Activated CD4-positive, alpha-beta T cell treated with anti-CD3 and anti-CD28 coated beads for 36 hours (primary cell): ENCODE measurements around the gene HLA-A. TPM values are rescaled to one million over a fixed set of nuclear protein-coding genes. Genes with fewer than 3 reads are reported as not detected.
"Not testable (repeated sequence)": the region's sequence is repeated elsewhere in the genome, so short reads cannot be mapped to it uniquely, and the experiment has no call there.

ENCODE experiments used
- ATAC-seq: fragments of 200-7000 bp; cut with Tn5 transposase; one replicate; pipeline ENCODE4 v1.10.0; 2021; ENCODE audit warnings: mild to moderate bottlenecking, moderate library complexity
- CTCF ChIA-PET: fragments of 350-600 bp; sonication (Branson Sonifier 250); formaldehyde crosslinking; loops from one replicate; lab custom pipeline; 2021; ENCODE audit warnings: antibody characterized with exemption; lab: Charles Lee
- POLR2A ChIA-PET: fragments of 350-600 bp; sonication (Branson Sonifier 250); formaldehyde crosslinking; loops from one replicate; lab custom pipeline; 2021; ENCODE audit warnings: antibody characterized with exemption, inconsistent platforms; lab: Charles Lee
- DNase-seq: peaks from one replicate; pipeline ENCODE4 v3.0.0-alpha.2; 2020
- H3K27ac Mint-ChIP-seq: one replicate; pipeline ENCODE4 v1.8.0; 2021; ENCODE audit warnings: mixed read lengths
- H3K27me3 Mint-ChIP-seq: one replicate; pipeline ENCODE4 v1.8.0; 2021; ENCODE audit warnings: mixed read lengths
- H3K36me3 Mint-ChIP-seq: one replicate; pipeline ENCODE4 v1.8.0; 2021; ENCODE audit warnings: low read depth, mixed read lengths
- H3K4me1 Mint-ChIP-seq: one replicate; pipeline ENCODE4 v1.8.0; 2021; ENCODE audit warnings: mixed read lengths
- H3K4me3 Mint-ChIP-seq: one replicate; pipeline ENCODE4 v1.8.0; 2021; ENCODE audit warnings: mild to moderate bottlenecking, moderate library complexity, mixed read lengths
- H3K9me3 Mint-ChIP-seq: one replicate; pipeline ENCODE4 v1.8.0; 2021; ENCODE audit warnings: low read depth, mixed read lengths
- intact Hi-C, 2 experiments: fragments of 100-400 bp; cut with DNase I in 1 of 2; cut with micrococcal nuclease in 1 of 2; formaldehyde crosslinking; loops; one replicate each; pipeline versions ENCODE4 v1.14.2 to v1.15.1; 2022 to 2024; cut with DNase I, micrococcal nuclease
- total RNA-seq, 2 experiments: library from RNA; stranded (reverse); gene quantifications; one replicate each; pipeline ENCODE4 v1.2.3, GENCODE V29; 2021

The HLA-A gene
- total RNA-seq, 2 experiments from 2014 or later, result 1,053 to 1,189 TPM

DNA sequence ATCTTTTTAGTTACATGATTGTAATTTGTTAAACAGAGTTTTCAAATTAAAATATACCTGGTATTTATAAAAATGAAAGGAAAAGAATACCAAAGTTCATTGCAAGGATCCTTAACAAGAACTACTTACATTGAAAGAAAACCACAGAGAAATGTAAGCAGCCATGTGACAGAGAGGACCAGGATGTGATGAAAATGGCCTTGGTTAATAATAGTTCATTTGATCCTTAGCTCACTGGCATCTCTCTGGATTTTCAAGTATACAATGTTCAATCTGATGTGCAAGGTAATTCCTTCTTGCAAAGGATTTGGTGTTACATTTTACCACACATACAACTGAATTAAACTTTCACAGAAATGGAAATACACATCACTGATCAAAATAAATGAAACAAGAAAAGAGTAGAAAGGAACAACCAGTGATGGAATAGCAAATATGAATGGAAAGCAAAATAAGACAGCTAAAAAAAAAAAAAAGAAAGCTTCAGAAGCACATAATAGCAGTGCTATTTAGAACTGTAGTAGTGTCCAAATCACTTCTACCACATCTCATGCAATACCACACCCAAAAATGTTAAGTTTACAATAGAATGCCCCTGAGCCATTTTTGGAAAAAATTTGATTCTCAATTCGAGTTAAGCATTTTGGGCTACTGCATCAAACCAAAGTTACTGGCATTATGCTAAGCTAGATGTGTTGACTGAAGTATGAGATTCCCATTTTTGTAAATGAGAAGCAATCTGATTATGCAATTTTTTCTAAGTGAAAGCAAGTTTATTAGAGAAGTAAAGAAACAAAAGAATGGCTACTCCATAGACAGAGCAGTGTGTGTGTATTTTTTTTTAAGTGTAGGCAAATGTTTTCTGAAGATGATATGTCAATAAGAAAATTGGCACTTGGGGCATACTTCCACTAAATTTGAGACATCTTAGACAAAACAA lies 22.6 kb upstream of the HLA-A start:
- intact Hi-C loops, result no loop called here
- H3K27ac Mint-ChIP-seq, result no peak overlapping the region
- ChIA-PET POLR2A (interaction anchor here (0.6 kb wide), 1 partner anchor 45 kb away, joined by 3 read pairs; no protein-coding TSS in a partner anchor), CTCF (interaction anchor here (0.5 to 1.3 kb wide), 3 partner anchors 48 to 244 kb away, joined by 3 to 4 read pairs (median 3); no protein-coding TSS in a partner anchor)
- H3K36me3 Mint-ChIP-seq, result peaks cover 1% of the 10 kb centered on the region
- H3K9me3 Mint-ChIP-seq, result no peaks in the 10 kb centered on the region
- no peaks in the 10 kb centered on the region for H3K27me3 Mint-ChIP-seq
- H3K4me1 Mint-ChIP-seq, result peaks cover 2% of the 10 kb centered on the region
- no peak for ATAC-seq
- DNase-seq, result no peak
- no peak overlapping the region for H3K4me3 Mint-ChIP-seq

DNA sequence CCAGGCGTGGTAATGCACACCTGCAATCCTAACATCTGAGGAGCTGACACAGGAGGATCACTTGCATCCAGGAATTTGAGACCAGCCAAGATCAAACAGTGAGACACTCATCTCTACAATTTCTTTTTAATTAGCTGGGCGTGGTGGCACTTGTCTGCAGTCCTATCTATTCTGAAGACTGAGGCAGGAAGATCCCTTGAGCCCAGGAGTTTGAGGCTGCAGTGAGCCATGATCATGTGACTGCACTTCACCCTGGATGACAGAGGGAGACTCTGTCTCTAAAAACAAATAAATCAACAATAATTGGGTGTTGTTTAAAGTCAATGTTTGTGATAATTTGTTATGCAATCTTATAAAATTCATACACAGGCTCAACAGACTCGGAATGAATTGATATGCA lies 18.0 kb upstream of the HLA-A start:
- no peak for ATAC-seq
- CTCF ChIA-PET, result no interaction called here
- peaks cover 30% of the 10 kb centered on the region for H3K4me1 Mint-ChIP-seq
- H3K27me3 Mint-ChIP-seq, result no peaks in the 10 kb centered on the region
- peaks cover 6% of the 10 kb centered on the region for H3K36me3 Mint-ChIP-seq
- intact Hi-C loops, result no loop called here
- POLR2A ChIA-PET, result no interaction called here
- no peak for DNase-seq
- no peak overlapping the region for H3K4me3 Mint-ChIP-seq
- no peak overlapping the region for H3K27ac Mint-ChIP-seq
- H3K9me3 Mint-ChIP-seq, result no peaks in the 10 kb centered on the region

DNA sequence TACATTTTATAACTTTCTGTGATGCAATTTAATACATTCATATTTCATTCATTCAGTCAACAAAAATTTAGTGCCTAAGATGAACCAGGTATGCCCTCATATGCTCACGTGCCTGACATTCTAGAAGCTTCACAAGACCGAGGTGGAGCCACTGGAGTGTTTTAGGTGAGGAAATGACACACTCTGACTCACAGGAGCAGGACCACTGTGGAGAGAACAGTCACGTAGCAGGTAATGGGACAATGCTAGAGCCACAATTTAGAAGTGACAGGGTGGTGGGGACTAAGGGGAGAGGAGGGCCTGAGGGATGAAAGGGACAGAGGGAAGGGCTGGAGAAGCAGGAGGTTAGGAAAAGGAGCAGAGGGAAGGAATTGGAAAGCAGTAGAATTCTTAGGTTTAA lies 17.6 kb upstream of the HLA-A start:
- ChIA-PET POLR2A (no interaction called here), CTCF (no interaction called here)
- no peaks in the 10 kb centered on the region for H3K27me3 Mint-ChIP-seq
- peak overlapping the region; percentile 33 for H3K4me3 Mint-ChIP-seq
- DNase-seq, result peak; percentile 40
- H3K9me3 Mint-ChIP-seq, result no peaks in the 10 kb centered on the region
- peak; percentile 16 for ATAC-seq
- H3K4me1 Mint-ChIP-seq, result peaks cover 32% of the 10 kb centered on the region
- peak overlapping the region; percentile 53 for H3K27ac Mint-ChIP-seq
- intact Hi-C loops, result loop anchor here (5.0 kb wide), 3 partner anchors 43 to 272 kb away; no protein-coding TSS in a partner anchor
- H3K36me3 Mint-ChIP-seq, result peaks cover 10% of the 10 kb centered on the region

DNA sequence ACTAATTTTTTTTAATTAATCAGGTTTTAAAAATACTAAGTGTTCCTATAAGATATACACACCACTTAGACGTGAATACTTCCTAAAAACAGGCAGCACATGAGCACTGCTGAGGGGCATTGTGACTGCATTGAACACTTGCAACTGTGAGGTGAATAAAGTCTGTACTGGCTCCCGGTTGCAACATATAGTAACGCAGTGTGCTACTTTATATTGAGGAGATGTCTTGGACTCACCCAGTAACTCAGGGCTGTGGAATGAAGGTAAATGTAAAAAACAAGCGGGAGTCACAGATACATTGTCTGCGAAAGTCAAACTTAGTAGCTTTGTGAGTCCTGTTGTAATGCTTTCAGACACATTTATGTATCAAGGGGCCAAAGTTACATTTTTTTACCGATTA lies 17.0 kb upstream of the HLA-A start:
- Mint-ChIP-seq H3K4me1 (peaks cover 32% of the 10 kb centered on the region), H3K36me3 (peaks cover 11% of the 10 kb centered on the region), H3K27me3 (no peaks in the 10 kb centered on the region), H3K9me3 (no peaks in the 10 kb centered on the region), H3K27ac (peak overlapping the region; percentile 74), H3K4me3 (peak overlapping the region; percentile 82)
- ATAC-seq, result no peak
- intact Hi-C loops, result loop anchor here (5.0 kb wide), 3 partner anchors 42 to 273 kb away; no protein-coding TSS in a partner anchor
- ChIA-PET CTCF (interaction anchor here (0.5 to 1.0 kb wide), 2 partner anchors 39 to 399 kb away, joined by 3 to 10 read pairs; no protein-coding TSS in a partner anchor), POLR2A (interaction anchor here (0.6 kb wide), 1 partner anchor 39 kb away, joined by 3 read pairs; no protein-coding TSS in a partner anchor)
- no peak for DNase-seq

DNA sequence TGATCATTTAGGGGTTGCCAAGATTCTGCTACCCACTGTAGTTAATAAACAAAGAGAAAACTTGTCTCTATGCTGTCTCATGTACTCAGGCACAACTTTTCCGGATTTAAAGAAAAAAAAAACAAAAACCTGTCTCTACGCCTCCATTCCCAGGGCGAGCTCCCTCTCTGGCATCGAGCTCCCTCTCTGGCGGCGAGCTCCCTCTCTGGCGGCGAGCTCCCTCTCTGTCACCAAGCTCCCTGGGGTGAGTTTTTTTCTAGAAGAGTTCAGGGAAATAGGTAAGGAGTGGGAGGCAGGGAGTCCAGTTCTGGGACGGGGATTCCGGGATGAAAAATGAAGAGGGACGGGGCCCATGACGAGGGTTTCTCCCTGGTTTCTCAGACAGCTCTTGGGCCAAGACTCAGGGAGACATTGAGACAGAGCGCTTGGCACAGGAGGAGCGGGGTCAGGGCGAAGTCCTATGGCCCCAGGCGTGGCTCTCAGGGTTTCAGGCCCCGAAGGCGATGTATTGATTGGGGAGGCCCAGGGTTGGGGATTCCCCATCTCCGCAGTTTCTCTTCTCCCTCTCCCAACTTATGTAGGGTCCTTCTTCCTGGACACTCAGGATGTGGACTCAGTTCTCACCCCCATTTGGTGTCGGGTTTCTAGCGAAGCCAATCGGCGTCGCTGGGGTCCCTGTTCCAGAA lies 16.5 kb upstream of the HLA-A start:
- Mint-ChIP-seq H3K27ac (peak overlapping the region; percentile 94), H3K4me1 (peaks cover 32% of the 10 kb centered on the region), H3K36me3 (peaks cover 13% of the 10 kb centered on the region), H3K9me3 (no peaks in the 10 kb centered on the region), H3K27me3 (no peaks in the 10 kb centered on the region), H3K4me3 (peak overlapping the region; percentile 82)
- DNase-seq (no peak), ATAC-seq (no peak)
- intact Hi-C loops, result loop anchor here (1.0 to 5.0 kb wide), 5 partner anchors 38 to 274 kb away; partner anchors contain the start of gene PPP1R11 (in 1 of the 2)
- CTCF ChIA-PET, result interaction anchor here (0.5 to 1.0 kb wide), 2 partner anchors 39 to 398 kb away, joined by 3 to 10 read pairs; no protein-coding TSS in a partner anchor
- POLR2A ChIA-PET, result interaction anchor here (0.6 kb wide), 1 partner anchor 38 kb away, joined by 3 read pairs; no protein-coding TSS in a partner anchor

DNA sequence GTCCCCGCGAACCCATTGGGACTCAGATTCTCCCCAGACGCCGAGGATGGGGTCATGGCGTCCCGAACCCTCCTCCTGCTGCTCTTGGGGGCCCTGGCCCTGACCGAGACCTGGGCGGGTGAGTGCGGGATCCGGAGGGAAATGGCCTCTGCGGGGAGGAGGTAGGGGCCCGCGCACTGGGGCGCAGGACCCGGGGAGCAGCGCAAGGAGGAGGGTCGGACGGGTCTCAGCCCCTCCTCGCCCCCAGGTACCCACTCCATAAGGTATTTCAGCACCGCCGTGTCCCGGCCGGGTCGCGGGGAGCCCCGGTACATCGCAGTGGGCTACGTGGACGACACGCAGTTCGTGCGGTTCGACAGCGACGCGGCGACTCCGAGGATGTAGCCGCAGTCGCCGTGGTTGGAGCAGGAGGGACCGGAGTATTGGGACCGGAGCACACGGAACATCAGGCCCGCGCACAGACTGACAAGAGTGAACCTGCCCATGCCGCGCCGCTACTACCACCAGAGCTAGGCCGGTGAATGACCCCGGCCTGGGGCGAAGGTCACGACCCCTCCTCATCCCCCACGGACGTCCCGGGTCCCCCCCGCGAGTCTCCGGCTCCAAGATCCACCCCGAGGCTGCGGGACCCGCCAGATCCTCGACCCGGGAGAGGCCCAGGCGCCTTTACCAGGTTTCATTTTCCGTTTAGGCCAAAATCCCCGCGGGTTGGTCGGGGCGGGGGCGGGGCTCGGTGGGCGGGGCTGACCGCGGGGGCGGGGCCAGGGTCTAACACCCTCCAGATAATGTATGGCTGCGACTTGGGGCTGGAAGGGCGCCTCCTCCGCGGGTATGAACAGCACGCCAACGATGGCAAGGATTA lies 15.7 kb upstream of the HLA-A start:
- H3K27me3 Mint-ChIP-seq, result no peaks in the 10 kb centered on the region
- H3K9me3 Mint-ChIP-seq, result no peaks in the 10 kb centered on the region
- peak overlapping the region; percentile 94 for H3K27ac Mint-ChIP-seq
- CTCF ChIA-PET, result interaction anchor here (1.0 kb wide), 1 partner anchor 38 kb away, joined by 10 read pairs; no protein-coding TSS in a partner anchor
- peak overlapping the region; percentile 82 for H3K4me3 Mint-ChIP-seq
- DNase-seq, result peak; percentile 92
- POLR2A ChIA-PET, result no interaction called here
- intact Hi-C loops, result loop anchor here (1.0 to 5.0 kb wide), 8 partner anchors 16 to 274 kb away; partner anchors contain the start of genes HLA-A (in 2 of the 2) and PPP1R11 (in 1 of the 2)
- H3K4me1 Mint-ChIP-seq, result peaks cover 32% of the 10 kb centered on the region
- peak; percentile 91 for ATAC-seq
- peaks cover 14% of the 10 kb centered on the region for H3K36me3 Mint-ChIP-seq

DNA sequence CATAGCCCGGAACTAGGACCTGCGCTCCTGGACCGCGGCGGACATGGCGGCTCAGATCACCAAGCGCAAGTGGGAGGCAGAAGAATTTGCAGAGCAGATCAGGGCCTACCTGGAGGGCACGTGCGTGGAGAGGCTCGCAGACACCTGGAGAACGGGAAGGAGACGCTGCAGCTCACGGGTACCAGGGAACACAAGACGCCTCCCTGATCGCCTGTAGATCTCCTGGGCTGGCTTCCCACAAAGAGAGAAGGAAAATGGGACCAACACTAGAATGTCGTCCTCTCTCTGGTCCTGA lies 15.1 kb upstream of the HLA-A start:
- peaks cover 32% of the 10 kb centered on the region for H3K4me1 Mint-ChIP-seq
- H3K9me3 Mint-ChIP-seq, result no peaks in the 10 kb centered on the region
- DNase-seq, result no peak

DNA sequence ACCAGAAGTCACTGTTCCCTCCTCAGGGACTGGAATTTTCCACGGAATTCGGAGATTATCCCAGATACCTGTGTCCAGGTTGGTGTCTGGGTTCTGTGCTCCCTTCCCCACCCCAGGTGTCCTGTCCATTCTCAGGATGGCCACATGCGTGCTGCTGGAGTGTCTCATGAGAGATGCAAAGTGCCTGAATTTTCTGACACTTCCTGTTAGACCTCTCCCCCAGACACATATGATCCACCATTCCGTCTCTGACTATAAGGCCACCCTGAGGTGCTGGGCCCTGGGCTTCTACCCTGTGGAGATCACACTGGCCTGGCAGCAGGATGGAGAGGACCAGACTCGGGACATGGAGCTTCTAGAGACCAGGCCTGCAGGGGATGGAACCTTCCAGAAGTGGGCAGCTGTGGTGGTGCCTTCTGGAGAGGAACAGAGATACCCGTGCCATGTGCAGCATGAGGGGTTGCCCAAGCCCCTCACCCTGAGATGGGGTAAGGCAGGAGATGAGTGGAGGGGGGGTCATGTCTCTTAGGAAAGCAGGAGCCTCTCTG lies 14.4 kb upstream of the HLA-A start:
- CTCF ChIA-PET, result interaction anchor here (0.7 kb wide), 1 partner anchor 225 kb away, joined by 3 read pairs; no protein-coding TSS in a partner anchor
- H3K9me3 Mint-ChIP-seq, result no peaks in the 10 kb centered on the region
- no peaks in the 10 kb centered on the region for H3K27me3 Mint-ChIP-seq

More for the DNA sequence above, 15.1 kb upstream of the HLA-A start:
- Mint-ChIP-seq H3K36me3 (peaks cover 14% of the 10 kb centered on the region), H3K4me3 (peak overlapping the region; percentile 82), H3K27me3 (no peaks in the 10 kb centered on the region), H3K27ac (peak overlapping the region; percentile 93)
- ChIA-PET POLR2A (no interaction called here), CTCF (interaction anchor here (0.7 kb wide), 1 partner anchor 224 kb away, joined by 3 read pairs; no protein-coding TSS in a partner anchor)
- ATAC-seq, result no peak
- intact Hi-C loops, result loop anchor here (1.0 to 5.0 kb wide), 7 partner anchors 15 to 275 kb away; partner anchors contain the start of genes HLA-A (in 2 of the 2) and PPP1R11 (in 1 of the 2)

DNA sequence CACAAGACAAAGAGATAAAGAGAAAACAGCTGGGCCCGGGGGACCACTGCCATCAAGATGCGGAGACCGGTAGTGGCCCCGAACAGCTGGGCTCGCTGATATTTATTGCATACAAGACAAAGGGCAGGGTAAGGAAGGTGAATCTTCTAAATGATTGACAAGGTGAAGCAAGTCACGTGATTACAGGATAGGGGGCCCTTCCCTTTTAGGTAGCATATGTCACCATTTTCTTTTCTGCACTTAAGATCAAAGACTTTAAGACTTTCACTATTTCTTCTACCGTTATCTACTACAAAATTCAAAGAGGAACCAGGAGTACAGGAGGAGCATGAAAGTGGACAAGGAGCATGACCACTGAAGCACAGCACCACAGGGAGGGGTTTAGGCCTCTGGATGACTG lies 12.3 kb upstream of the HLA-A start:
- Mint-ChIP-seq H3K4me1 (peaks cover 29% of the 10 kb centered on the region), H3K36me3 (peaks cover 15% of the 10 kb centered on the region)
- intact Hi-C loops, POLR2A ChIA-PET, H3K9me3 Mint-ChIP-seq, ATAC-seq, CTCF ChIA-PET, H3K4me3 Mint-ChIP-seq, H3K27me3 Mint-ChIP-seq, H3K27ac Mint-ChIP-seq, DNase-seq: not testable (repeated sequence)

More for the DNA sequence above, 14.4 kb upstream of the HLA-A start:
- peaks cover 15% of the 10 kb centered on the region for H3K36me3 Mint-ChIP-seq
- H3K4me3 Mint-ChIP-seq, result peak overlapping the region; percentile 82
- H3K27ac Mint-ChIP-seq, result peak overlapping the region; percentile 93
- intact Hi-C loops, result loop anchor here (1.0 to 5.0 kb wide), 7 partner anchors 14 to 276 kb away; partner anchors contain the start of genes HLA-A (in 2 of the 2) and PPP1R11 (in 1 of the 2)
- POLR2A ChIA-PET, result no interaction called here
- ATAC-seq, result no peak
- peaks cover 32% of the 10 kb centered on the region for H3K4me1 Mint-ChIP-seq
- no peak for DNase-seq

DNA sequence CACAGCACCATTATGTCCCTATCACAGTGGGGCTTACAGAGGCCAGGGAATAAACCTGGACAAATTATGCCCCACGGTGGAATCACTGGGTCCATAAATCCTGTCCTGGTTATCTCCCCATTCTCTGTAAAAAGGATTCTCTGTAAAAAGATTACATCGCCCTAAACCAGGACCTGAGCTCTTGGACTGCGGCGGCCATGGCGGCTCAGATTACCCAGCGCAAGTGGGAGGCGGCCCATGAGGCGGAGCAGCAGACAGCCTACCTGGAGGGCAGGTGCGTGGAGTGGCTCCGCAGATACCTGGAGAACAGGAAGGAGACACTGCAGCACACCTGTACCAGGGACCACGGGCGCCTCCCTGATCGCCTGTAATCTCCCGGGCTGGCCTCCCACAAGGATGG lies 8.4 kb upstream of the HLA-A start:
- Mint-ChIP-seq H3K27ac (no peak overlapping the region), H3K36me3 (peaks cover 12% of the 10 kb centered on the region), H3K4me1 (peaks cover 19% of the 10 kb centered on the region), H3K27me3 (no peaks in the 10 kb centered on the region), H3K4me3 (no peak overlapping the region), H3K9me3 (no peaks in the 10 kb centered on the region)
- intact Hi-C loops, result no loop called here
- no peak for ATAC-seq
- ChIA-PET POLR2A (no interaction called here), CTCF (no interaction called here)
- DNase-seq, result no peak
